Measurements from ENCODE around the gene KIRREL3. TPM values are rescaled to one million over a fixed set of nuclear protein-coding genes. Genes with fewer than 3 reads are reported as not detected.

The KIRREL3 gene
- total and polyA plus RNA-seq, 9 of the 15 experiments (the other 6 are each of a cell fraction or from before 2014, with no cell fraction given), result 0.04 to 0.10 TPM; not detected in 7

DNA sequence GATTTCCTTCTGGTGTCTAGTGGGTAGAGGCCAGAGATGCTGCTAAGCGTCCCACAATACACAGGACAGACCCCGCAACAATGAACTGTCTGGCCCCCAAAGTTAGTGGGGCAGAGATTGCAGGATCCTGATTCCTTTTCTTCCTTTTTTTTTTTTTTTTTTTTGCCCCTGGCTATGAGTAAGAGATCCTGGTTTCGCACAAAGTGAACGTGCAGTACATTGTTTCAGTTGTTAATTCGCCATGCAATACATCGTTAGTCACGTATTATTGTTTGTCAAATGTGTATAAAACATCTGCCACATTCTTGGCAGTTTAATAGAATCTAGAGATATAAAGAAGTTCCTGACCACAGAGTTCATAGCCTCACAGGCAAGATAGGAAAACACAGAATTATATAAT lies 624.8 kb downstream of the KIRREL3 start:
- ChIA-PET POLR2A (no interaction called here), CTCF (ENCODE audit: low intra/inter-chr PET ratio) (no interaction called here)
- Histone ChIP-seq H3K4me3 (no peak overlapping the region), H4K20me1 (replicated peaks; ENCODE audit: control insufficient read depth, insufficient read depth, low read length) (peaks cover 4% of the 10 kb centered on the region; the same call in 1 of the 2 replicates), H3K4me2 (ENCODE audit: insufficient read depth, low read length) (no peak overlapping the region), H3K79me2 (ENCODE audit: control insufficient read depth, insufficient read depth, low read length) (no peaks in the 10 kb centered on the region), H3K4me1 (replicated peaks in 1 of 2; ENCODE audit: control insufficient read depth in 2 of 2, insufficient read depth in 2 of 2, low read length in 2 of 2) (no peaks in the 10 kb centered on the region; a peak in 1 of 5 replicates), H3K27me3 (ENCODE audit: control insufficient read depth in 2 of 2, insufficient read depth in 2 of 2, low read length in 2 of 2) (no peaks in the 10 kb centered on the region), H3K9ac (ENCODE audit: insufficient read depth in 1 of 2, low read depth in 2 of 2, low read length in 2 of 2) (no peak overlapping the region), H3K36me3 (ENCODE audit: control insufficient read depth, insufficient read depth, low read length) (no peaks in the 10 kb centered on the region), H3K27ac (ENCODE audit: extremely low read depth, low read depth, low read length) (no peak overlapping the region), H3K9me3 (replicated peaks; ENCODE audit: control insufficient read depth, insufficient read depth, low read depth, low read length) (no peaks in the 10 kb centered on the region), H2AFZ (ENCODE audit: low read depth, low read length) (no peak overlapping the region), H3K9me1 (ENCODE audit: control insufficient read depth, insufficient read depth, low read length) (no peaks in the 10 kb centered on the region)
- WGBS (ENCODE audit: insufficient coverage, low coverage, missing lambda C conversion rate), result 58% methylated on average over 7 of the region's 7 CpGs
- no TSS peak for BruUV-seq (replicated peaks)
- intact Hi-C loops (cut with micrococcal nuclease), result no loop called here
- ATAC-seq, result no peak
- no peak for DNase-seq (ENCODE audit: extremely low read depth in 1 of 4, low spot score in 3 of 4)
- in situ Hi-C loops (cut with MboI), result no loop called here
- no peak for FAIRE-seq
- TF ChIP-seq TRIM28 (IDR thresholded peaks at IDR 0.05) (no peak), NFIX (CRISPR knock-in tag; IDR thresholded peaks at IDR 0.05; ENCODE audit: low read depth) (no peak), NFYB (IDR thresholded peaks at IDR 0.05; ENCODE audit: extremely low read depth, insufficient read length) (no peak), SMAD2 (IDR thresholded peaks at IDR 0.05; ENCODE audit: low read depth, low read length) (no peak)
- TF ChIP-seq, protein P1, sequence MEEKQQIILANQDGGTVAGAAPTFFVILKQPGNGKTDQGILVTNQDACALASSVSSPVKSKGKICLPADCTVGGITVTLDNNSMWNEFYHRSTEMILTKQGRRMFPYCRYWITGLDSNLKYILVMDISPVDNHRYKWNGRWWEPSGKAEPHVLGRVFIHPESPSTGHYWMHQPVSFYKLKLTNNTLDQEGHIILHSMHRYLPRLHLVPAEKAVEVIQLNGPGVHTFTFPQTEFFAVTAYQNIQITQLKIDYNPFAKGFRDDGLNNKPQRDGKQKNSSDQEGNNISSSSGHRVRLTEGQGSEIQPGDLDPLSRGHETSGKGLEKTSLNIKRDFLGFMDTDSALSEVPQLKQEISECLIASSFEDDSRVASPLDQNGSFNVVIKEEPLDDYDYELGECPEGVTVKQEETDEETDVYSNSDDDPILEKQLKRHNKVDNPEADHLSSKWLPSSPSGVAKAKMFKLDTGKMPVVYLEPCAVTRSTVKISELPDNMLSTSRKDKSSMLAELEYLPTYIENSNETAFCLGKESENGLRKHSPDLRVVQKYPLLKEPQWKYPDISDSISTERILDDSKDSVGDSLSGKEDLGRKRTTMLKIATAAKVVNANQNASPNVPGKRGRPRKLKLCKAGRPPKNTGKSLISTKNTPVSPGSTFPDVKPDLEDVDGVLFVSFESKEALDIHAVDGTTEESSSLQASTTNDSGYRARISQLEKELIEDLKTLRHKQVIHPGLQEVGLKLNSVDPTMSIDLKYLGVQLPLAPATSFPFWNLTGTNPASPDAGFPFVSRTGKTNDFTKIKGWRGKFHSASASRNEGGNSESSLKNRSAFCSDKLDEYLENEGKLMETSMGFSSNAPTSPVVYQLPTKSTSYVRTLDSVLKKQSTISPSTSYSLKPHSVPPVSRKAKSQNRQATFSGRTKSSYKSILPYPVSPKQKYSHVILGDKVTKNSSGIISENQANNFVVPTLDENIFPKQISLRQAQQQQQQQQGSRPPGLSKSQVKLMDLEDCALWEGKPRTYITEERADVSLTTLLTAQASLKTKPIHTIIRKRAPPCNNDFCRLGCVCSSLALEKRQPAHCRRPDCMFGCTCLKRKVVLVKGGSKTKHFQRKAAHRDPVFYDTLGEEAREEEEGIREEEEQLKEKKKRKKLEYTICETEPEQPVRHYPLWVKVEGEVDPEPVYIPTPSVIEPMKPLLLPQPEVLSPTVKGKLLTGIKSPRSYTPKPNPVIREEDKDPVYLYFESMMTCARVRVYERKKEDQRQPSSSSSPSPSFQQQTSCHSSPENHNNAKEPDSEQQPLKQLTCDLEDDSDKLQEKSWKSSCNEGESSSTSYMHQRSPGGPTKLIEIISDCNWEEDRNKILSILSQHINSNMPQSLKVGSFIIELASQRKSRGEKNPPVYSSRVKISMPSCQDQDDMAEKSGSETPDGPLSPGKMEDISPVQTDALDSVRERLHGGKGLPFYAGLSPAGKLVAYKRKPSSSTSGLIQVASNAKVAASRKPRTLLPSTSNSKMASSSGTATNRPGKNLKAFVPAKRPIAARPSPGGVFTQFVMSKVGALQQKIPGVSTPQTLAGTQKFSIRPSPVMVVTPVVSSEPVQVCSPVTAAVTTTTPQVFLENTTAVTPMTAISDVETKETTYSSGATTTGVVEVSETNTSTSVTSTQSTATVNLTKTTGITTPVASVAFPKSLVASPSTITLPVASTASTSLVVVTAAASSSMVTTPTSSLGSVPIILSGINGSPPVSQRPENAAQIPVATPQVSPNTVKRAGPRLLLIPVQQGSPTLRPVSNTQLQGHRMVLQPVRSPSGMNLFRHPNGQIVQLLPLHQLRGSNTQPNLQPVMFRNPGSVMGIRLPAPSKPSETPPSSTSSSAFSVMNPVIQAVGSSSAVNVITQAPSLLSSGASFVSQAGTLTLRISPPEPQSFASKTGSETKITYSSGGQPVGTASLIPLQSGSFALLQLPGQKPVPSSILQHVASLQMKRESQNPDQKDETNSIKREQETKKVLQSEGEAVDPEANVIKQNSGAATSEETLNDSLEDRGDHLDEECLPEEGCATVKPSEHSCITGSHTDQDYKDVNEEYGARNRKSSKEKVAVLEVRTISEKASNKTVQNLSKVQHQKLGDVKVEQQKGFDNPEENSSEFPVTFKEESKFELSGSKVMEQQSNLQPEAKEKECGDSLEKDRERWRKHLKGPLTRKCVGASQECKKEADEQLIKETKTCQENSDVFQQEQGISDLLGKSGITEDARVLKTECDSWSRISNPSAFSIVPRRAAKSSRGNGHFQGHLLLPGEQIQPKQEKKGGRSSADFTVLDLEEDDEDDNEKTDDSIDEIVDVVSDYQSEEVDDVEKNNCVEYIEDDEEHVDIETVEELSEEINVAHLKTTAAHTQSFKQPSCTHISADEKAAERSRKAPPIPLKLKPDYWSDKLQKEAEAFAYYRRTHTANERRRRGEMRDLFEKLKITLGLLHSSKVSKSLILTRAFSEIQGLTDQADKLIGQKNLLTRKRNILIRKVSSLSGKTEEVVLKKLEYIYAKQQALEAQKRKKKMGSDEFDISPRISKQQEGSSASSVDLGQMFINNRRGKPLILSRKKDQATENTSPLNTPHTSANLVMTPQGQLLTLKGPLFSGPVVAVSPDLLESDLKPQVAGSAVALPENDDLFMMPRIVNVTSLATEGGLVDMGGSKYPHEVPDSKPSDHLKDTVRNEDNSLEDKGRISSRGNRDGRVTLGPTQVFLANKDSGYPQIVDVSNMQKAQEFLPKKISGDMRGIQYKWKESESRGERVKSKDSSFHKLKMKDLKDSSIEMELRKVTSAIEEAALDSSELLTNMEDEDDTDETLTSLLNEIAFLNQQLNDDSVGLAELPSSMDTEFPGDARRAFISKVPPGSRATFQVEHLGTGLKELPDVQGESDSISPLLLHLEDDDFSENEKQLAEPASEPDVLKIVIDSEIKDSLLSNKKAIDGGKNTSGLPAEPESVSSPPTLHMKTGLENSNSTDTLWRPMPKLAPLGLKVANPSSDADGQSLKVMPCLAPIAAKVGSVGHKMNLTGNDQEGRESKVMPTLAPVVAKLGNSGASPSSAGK (IDR thresholded peaks at IDR 0.05), result no peak
- TF ChIP-seq, protein P2, sequence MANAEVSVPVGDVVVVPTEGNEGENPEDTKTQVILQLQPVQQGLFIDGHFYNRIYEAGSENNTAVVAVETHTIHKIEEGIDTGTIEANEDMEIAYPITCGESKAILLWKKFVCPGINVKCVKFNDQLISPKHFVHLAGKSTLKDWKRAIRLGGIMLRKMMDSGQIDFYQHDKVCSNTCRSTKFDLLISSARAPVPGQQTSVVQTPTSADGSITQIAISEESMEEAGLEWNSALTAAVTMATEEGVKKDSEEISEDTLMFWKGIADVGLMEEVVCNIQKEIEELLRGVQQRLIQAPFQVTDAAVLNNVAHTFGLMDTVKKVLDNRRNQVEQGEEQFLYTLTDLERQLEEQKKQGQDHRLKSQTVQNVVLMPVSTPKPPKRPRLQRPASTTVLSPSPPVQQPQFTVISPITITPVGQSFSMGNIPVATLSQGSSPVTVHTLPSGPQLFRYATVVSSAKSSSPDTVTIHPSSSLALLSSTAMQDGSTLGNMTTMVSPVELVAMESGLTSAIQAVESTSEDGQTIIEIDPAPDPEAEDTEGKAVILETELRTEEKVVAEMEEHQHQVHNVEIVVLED (CRISPR knock-in tag; IDR thresholded peaks at IDR 0.05), result no peak
- TF ChIP-seq, protein P3, sequence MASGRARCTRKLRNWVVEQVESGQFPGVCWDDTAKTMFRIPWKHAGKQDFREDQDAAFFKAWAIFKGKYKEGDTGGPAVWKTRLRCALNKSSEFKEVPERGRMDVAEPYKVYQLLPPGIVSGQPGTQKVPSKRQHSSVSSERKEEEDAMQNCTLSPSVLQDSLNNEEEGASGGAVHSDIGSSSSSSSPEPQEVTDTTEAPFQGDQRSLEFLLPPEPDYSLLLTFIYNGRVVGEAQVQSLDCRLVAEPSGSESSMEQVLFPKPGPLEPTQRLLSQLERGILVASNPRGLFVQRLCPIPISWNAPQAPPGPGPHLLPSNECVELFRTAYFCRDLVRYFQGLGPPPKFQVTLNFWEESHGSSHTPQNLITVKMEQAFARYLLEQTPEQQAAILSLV (tag; IDR thresholded peaks at IDR 0.05), result no peak
- TF ChIP-seq, protein P4, sequence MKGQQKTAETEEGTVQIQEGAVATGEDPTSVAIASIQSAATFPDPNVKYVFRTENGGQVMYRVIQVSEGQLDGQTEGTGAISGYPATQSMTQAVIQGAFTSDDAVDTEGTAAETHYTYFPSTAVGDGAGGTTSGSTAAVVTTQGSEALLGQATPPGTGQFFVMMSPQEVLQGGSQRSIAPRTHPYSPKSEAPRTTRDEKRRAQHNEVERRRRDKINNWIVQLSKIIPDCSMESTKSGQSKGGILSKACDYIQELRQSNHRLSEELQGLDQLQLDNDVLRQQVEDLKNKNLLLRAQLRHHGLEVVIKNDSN (CRISPR knock-in tag; IDR thresholded peaks at IDR 0.05), result no peak

All from K562 (cell line).